HG03460 (cell line): ENCODE results near the gene KDM5B.
"Not testable (repeated sequence)": the region's sequence is repeated elsewhere in the genome, so short reads cannot be mapped to it uniquely, and the experiment has no call there.

Experiments used
- ATAC-seq: cut with Tn5 transposase; IDR thresholded peaks from one replicate; pipeline ENCODE4 v1.9.1; 2021; ENCODE audit not compliant: unreplicated experiment

The KDM5B gene

GRCh38 chr1:202807926-202808757, at the start of gene KDM5B:
Gene KDM5B (minus strand): TSS chr1:202808421. CDS start chr1:202808305, 116 bp downstream.
- no peak for ATAC-seq

- ATAC-seq, result no peak
Measured at GRCh38 chr1:202857136-202857610, 49.0 kb upstream of the KDM5B start.

GRCh38 chr1:202856014-202856413, 47.8 kb upstream of the KDM5B start:
- ATAC-seq, result no peak

GRCh38 chr1:202854787-202855186, 46.6 kb upstream of the KDM5B start:
- ATAC-seq, result no peak

- ATAC-seq, result no peak
Measured at GRCh38 chr1:202852163-202852904, 44.1 kb upstream of the KDM5B start.

- ATAC-seq, result no peak
Measured at GRCh38 chr1:202850593-202851362, 42.6 kb upstream of the KDM5B start.

- peak; percentile 55 for ATAC-seq
Measured at GRCh38 chr1:202848191-202848542, 39.9 kb upstream of the KDM5B start.

- no peak for ATAC-seq
Measured at GRCh38 chr1:202844935-202845334, 36.7 kb upstream of the KDM5B start.

- ATAC-seq, result no peak
Measured at GRCh38 chr1:202844259-202844658, 36.0 kb upstream of the KDM5B start.

GRCh38 chr1:202843081-202843480, 34.9 kb upstream of the KDM5B start:
- no peak for ATAC-seq

GRCh38 chr1:202837746-202838262, 29.6 kb upstream of the KDM5B start:
- no peak for ATAC-seq

GRCh38 chr1:202836623-202837403, 28.6 kb upstream of the KDM5B start:
- ATAC-seq, result no peak

- ATAC-seq, result no peak
Measured at GRCh38 chr1:202835548-202836072, 27.4 kb upstream of the KDM5B start.

GRCh38 chr1:202834771-202835547, 26.7 kb upstream of the KDM5B start:
- ATAC-seq, result no peak

- ATAC-seq, result no peak
Measured at GRCh38 chr1:202831906-202832305, 23.7 kb upstream of the KDM5B start.

GRCh38 chr1:202829223-202829622, 21.0 kb upstream of the KDM5B start:
- ATAC-seq, result not testable (repeated sequence)

GRCh38 chr1:202825748-202826147, 17.5 kb upstream of the KDM5B start:
- ATAC-seq, result no peak

GRCh38 chr1:202821467-202821866, 13.2 kb upstream of the KDM5B start:
- no peak for ATAC-seq

- ATAC-seq, result no peak
Measured at GRCh38 chr1:202818819-202819218, 10.6 kb upstream of the KDM5B start.
